Measurements from ENCODE around the gene KDM4C.

DNA sequence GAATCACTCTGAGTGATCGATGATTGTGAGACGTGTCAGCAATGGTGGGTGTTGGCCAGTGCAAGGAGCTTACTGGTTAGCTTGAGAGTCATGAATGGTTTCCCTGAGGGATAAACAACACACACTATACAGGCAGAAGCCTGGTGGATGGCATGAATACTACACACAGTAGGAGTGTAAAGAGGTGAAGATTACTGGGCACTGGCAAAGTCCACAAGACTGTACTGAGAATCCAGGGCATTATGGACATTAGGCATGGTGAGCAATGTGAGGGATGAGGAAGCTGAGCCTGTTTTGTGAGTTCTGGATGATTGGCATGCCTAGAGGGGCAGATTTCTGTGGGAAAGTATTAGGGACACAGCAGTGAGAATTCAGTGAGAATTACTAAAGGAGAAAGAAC is 71.3 kb downstream of the KDM4C start:
- TF ChIP-seq POLR2A (IDR thresholded peaks at IDR 0.05) (no peak), CTCF (IDR thresholded peaks at IDR 0.05) (no peak), POLR2AphosphoS5 (IDR thresholded peaks at IDR 0.05) (no peak), EP300 (IDR thresholded peaks at IDR 0.05) (no peak)
